IPS-15b (cell line): Measurements from ENCODE around the gene IGFBP4.

Source experiments
- H3K27me3 ChIP-seq: one replicate; pipeline ENCODE4 v1.6.1; 2013; ENCODE audit warnings: low read length; ENCODE audit not compliant: control insufficient read depth, insufficient read depth
- H3K36me3 ChIP-seq: one replicate; pipeline ENCODE4 v1.6.1; 2013; ENCODE audit warnings: low read length; ENCODE audit not compliant: control insufficient read depth, insufficient read depth
- H3K4me1 ChIP-seq: one replicate; pipeline ENCODE4 v1.6.1; 2013; ENCODE audit warnings: mild to moderate bottlenecking, low read length; ENCODE audit not compliant: control insufficient read depth, insufficient read depth
- H3K4me3 ChIP-seq: one replicate; pipeline ENCODE4 v1.5.1; 2013; ENCODE audit warnings: low read depth, low read length
- H3K9ac ChIP-seq: one replicate; pipeline ENCODE4 v1.6.1; 2013; ENCODE audit warnings: low read depth, mild to moderate bottlenecking, low read length
- H3K9me3 ChIP-seq: one replicate; pipeline ENCODE4 v1.6.1; 2013; ENCODE audit warnings: mild to moderate bottlenecking, low read length; ENCODE audit not compliant: control insufficient read depth, insufficient read depth

The IGFBP4 gene

GRCh38 chr17:40417258-40417608 is 26.0 kb upstream of the IGFBP4 start:
- no peaks in the 10 kb centered on the region for H3K9me3 ChIP-seq
- H3K36me3 ChIP-seq = peaks cover 9% of the 10 kb centered on the region
- peak overlapping the region; percentile 85 for H3K9ac ChIP-seq
- no peaks in the 10 kb centered on the region for H3K27me3 ChIP-seq
- peaks cover 3% of the 10 kb centered on the region for H3K4me1 ChIP-seq
- H3K4me3 ChIP-seq = peak overlapping the region; percentile 91

GRCh38 chr17:40417609-40418427 is 25.4 kb upstream of the IGFBP4 start, which contains the start of gene TOP2A:
Gene TOP2A (minus strand): TSS chr17:40417896. CDS start chr17:40417791, 105 bp downstream.
- no peaks in the 10 kb centered on the region for H3K27me3 ChIP-seq
- peak within 1 kb of the TSS; percentile 91 for H3K4me3 ChIP-seq
- H3K36me3 ChIP-seq = peaks cover 5% of the 10 kb centered on the region
- H3K4me1 ChIP-seq = peaks cover 6% of the 10 kb centered on the region
- H3K9ac ChIP-seq = peak within 1 kb of the TSS; percentile 85
- no peaks in the 10 kb centered on the region for H3K9me3 ChIP-seq

GRCh38 chr17:40418428-40418706 is 24.9 kb upstream of the IGFBP4 start:
- H3K4me3 ChIP-seq = peak overlapping the region; percentile 64
- H3K9ac ChIP-seq = no peak overlapping the region

GRCh38 chr17:40419559-40420331 is 23.5 kb upstream of the IGFBP4 start:
- Histone ChIP-seq H3K27me3 (no peaks in the 10 kb centered on the region), H3K4me3 (no peak overlapping the region), H3K9me3 (no peaks in the 10 kb centered on the region), H3K36me3 (no peaks in the 10 kb centered on the region), H3K4me1 (peaks cover 10% of the 10 kb centered on the region), H3K9ac (no peak overlapping the region)

More at GRCh38 chr17:40418428-40418706, 24.9 kb upstream of the IGFBP4 start:
- H3K36me3 ChIP-seq = no peaks in the 10 kb centered on the region
- H3K9me3 ChIP-seq = no peaks in the 10 kb centered on the region
- peaks cover 8% of the 10 kb centered on the region for H3K4me1 ChIP-seq
- H3K27me3 ChIP-seq = no peaks in the 10 kb centered on the region

GRCh38 chr17:40422990-40423633 is 20.1 kb upstream of the IGFBP4 start:
- Histone ChIP-seq H3K4me1 (peaks cover 10% of the 10 kb centered on the region), H3K4me3 (peak overlapping the region; percentile 35), H3K36me3 (no peaks in the 10 kb centered on the region), H3K9ac (no peak overlapping the region), H3K9me3 (no peaks in the 10 kb centered on the region), H3K27me3 (no peaks in the 10 kb centered on the region)

- H3K4me3 ChIP-seq = no peak overlapping the region
- no peaks in the 10 kb centered on the region for H3K27me3 ChIP-seq
- no peaks in the 10 kb centered on the region for H3K9me3 ChIP-seq
- peaks cover 10% of the 10 kb centered on the region for H3K4me1 ChIP-seq
- no peaks in the 10 kb centered on the region for H3K36me3 ChIP-seq
- H3K9ac ChIP-seq = no peak overlapping the region
Measured at GRCh38 chr17:40425741-40426140, 17.5 kb upstream of the IGFBP4 start.

GRCh38 chr17:40427002-40427491 is 16.2 kb upstream of the IGFBP4 start:
- H3K4me3 ChIP-seq = no peak overlapping the region
- H3K36me3 ChIP-seq = no peaks in the 10 kb centered on the region
- H3K27me3 ChIP-seq = no peaks in the 10 kb centered on the region
- no peak overlapping the region for H3K9ac ChIP-seq
- H3K4me1 ChIP-seq = peaks cover 7% of the 10 kb centered on the region
- H3K9me3 ChIP-seq = no peaks in the 10 kb centered on the region

- Histone ChIP-seq H3K9ac (no peak overlapping the region), H3K4me1 (peaks cover 3% of the 10 kb centered on the region), H3K4me3 (no peak overlapping the region), H3K9me3 (no peaks in the 10 kb centered on the region), H3K27me3 (peaks cover 3% of the 10 kb centered on the region), H3K36me3 (no peaks in the 10 kb centered on the region)
Measured at GRCh38 chr17:40430272-40431230, 12.7 kb upstream of the IGFBP4 start.

GRCh38 chr17:40431231-40431602 is 12.0 kb upstream of the IGFBP4 start:
- H3K9me3 ChIP-seq = no peaks in the 10 kb centered on the region
- H3K4me3 ChIP-seq = no peak overlapping the region
- H3K4me1 ChIP-seq = peaks cover 3% of the 10 kb centered on the region
- no peak overlapping the region for H3K9ac ChIP-seq
- H3K36me3 ChIP-seq = no peaks in the 10 kb centered on the region
- H3K27me3 ChIP-seq = peaks cover 3% of the 10 kb centered on the region

GRCh38 chr17:40432864-40433528 is 10.3 kb upstream of the IGFBP4 start:
- peaks cover 3% of the 10 kb centered on the region for H3K27me3 ChIP-seq
- H3K4me3 ChIP-seq = no peak overlapping the region
- H3K9ac ChIP-seq = peak overlapping the region; percentile 63
- H3K4me1 ChIP-seq = peaks cover 3% of the 10 kb centered on the region
- no peaks in the 10 kb centered on the region for H3K9me3 ChIP-seq
- no peaks in the 10 kb centered on the region for H3K36me3 ChIP-seq
